HG03159 (cell line): ENCODE data around the gene KLHL6.

Experiments
- ATAC-seq: cut with Tn5 transposase; IDR thresholded peaks from one replicate; pipeline ENCODE4 v1.9.1; 2021; ENCODE audit warnings: mild to moderate bottlenecking, moderate library complexity; ENCODE audit not compliant: unreplicated experiment

Gene KLHL6

GRCh38 chr3:183508821-183509220 lies 46.7 kb downstream of the KLHL6 start:
- no peak for ATAC-seq

- ATAC-seq, result no peak
Observed at GRCh38 chr3:183507551-183507950, 48.0 kb downstream of the KLHL6 start.

DNA sequence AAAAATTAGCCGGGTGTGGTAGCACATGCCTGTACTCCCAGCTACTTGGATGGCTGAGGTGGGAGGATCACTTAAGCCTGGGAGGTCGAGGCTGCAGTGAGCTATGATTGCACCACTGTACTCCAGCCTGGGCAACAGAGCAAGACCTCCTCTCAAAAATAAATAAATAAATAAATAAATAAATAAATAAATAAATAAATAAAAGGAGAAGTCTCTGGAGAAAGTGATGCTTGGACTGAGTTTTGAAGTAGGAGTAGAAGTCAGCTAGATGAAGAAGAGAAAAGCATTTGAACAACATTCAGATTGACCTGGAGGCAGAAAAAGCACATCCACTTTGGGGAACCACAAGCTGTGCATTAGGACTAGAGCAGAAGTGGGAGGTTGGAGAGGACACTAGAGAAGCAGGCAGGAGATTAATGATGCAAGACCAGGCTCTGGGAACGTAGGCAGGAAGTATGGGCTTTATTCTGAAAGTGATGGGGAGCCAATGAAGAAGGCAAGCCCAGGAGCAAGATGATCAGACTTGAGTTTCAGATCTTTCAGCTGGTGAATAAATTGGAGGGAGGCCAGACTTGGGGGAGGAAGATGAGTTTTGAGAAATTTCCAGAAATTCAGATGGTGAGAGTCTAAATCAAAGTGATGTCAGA lies 48.7 kb downstream of the KLHL6 start:
- no peak for ATAC-seq

- no peak for ATAC-seq
Observed at GRCh38 chr3:183504597-183504996, 50.9 kb downstream of the KLHL6 start.

DNA sequence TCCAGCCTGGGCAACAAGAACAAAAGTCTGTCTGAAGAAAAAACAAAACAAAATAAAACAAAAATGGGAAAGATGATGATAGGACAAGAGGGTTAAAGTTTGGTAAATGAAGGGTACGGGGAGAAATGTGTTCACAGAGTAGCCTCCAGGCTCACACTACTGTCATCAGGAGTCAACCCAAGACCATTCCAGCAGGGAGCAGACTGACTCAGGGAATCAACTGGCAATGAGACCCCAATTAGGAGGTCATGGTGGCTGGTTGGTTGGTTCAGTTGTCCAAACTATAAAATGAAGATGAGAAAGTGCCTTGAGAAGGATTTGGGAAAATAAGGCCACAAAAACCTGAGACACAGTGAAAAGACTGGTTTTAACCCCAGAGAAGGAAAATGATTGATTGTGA lies 51.8 kb downstream of the KLHL6 start:
- ATAC-seq, result no peak

DNA sequence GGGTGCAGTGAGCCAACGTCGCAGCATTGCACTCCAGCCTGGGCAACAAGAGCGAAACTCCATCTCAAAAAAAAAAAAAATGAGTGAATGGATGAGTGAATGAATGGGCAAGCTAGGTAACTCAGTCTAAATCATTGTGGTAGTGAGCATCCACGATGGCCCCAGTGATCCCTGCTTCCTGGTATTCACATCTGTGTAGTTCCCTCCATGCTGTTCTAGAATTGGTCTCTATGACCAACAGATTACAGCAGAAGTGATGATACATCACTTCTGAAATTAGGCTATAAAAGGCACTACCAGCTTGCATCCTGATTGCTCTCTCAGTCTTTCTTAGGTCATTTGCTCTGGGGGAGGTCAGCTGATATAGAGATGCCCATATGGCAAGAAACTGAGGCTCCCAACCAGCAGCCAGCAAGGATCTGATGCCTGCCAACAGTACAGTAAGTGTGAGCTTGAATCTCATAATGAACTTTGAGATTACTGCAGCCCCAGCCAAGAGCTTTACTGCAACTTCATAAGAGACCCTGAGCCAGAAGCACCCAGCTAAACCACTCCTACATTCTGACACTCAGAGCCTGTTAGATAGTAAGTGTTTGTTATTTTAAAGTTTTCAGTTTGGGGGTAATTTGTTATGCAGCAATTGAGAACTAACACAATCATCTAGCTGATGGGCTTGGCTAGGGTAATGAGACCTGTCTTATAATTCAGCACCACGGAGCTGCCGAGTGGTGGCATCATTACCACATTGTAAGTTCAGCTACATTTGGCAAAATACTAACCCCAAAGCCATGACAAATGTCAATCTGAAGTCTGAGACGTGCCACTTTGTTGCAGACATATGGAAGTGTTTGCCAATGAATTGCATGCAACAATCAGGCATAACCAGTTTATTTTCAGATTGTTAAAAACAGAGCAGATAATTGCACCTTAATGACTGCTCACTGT lies 53.0 kb downstream of the KLHL6 start:
- ATAC-seq, result no peak

- no peak for ATAC-seq
Observed at GRCh38 chr3:183500981-183501704, 54.4 kb downstream of the KLHL6 start.

DNA sequence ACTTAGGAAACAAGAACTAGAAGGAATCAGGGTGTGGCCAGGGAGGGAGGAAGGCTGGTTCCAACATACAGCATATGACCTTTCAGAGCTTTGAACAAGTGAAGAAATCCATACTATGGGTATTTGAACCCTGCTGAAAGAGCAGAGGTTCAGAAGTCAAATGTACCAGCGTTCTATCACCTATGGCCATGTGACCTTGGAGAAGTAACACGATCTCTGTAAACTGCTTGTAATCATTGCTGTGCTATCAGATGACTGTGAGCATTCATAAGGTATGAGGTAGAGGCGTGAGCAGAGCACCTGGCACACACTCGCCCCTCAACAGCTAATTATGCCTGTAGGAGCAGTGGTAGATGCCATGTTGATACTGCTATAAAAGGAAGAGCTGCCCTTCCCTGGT lies 55.2 kb downstream of the KLHL6 start:
- no peak for ATAC-seq

DNA sequence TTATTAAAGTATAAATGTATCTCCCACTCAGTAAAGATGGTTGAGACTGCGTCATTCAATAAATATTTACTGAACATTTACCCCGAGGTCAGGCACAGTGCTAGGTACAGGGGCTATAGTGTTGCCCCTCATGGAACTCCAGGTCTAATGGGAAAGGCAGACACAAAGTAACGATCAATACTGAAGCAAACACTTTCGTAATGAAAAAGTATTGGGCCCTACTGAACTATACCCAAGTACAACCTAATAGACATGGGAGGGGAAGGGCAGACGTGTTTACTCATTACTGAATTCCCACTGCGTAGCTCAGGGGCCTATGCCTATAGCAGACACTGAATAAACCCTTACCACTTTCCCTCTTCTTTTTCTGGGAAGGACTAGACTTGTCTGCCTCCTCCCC lies 56.9 kb downstream of the KLHL6 start:
- ATAC-seq, result no peak

GRCh38 chr3:183497313-183497712 lies 58.2 kb downstream of the KLHL6 start:
- no peak for ATAC-seq

DNA sequence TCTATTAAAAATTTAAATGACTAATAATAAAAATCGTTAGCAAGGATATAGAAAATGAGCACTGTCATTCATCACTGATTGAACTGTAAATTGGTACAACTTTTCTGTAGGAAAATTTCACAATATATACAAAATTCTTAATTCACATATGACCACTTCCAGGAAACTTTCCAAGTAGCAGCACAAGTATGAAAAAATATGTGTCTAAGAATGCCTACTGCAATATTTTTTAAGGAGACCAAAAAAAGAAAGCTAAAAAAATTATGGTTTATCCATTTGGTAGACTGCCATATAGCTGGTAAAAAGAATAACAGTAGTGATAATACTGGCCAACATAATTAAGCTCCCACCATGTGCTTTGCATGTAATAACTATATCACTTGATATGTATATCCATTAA lies 59.2 kb downstream of the KLHL6 start:
- ATAC-seq, result no peak

DNA sequence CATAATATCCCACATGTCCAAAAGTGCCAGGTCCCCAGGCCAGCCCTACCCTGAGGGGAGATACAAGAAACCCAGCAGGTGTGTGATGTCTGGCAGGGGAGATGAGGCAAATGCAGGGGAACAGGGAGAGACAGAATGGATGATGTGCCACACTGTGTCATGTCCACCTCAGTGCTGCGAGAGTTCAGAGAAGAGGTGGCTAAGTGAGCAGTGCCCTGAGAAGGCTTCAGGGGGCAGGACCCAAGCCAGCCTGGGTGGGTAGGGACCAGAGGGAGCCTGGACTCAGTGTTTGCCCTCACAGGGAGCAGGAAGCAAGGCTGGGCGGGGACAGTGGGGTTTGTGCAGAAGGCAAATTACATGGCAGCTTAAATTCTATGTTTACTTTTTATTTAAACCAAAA lies 61.2 kb downstream of the KLHL6 start:
- no peak for ATAC-seq

DNA sequence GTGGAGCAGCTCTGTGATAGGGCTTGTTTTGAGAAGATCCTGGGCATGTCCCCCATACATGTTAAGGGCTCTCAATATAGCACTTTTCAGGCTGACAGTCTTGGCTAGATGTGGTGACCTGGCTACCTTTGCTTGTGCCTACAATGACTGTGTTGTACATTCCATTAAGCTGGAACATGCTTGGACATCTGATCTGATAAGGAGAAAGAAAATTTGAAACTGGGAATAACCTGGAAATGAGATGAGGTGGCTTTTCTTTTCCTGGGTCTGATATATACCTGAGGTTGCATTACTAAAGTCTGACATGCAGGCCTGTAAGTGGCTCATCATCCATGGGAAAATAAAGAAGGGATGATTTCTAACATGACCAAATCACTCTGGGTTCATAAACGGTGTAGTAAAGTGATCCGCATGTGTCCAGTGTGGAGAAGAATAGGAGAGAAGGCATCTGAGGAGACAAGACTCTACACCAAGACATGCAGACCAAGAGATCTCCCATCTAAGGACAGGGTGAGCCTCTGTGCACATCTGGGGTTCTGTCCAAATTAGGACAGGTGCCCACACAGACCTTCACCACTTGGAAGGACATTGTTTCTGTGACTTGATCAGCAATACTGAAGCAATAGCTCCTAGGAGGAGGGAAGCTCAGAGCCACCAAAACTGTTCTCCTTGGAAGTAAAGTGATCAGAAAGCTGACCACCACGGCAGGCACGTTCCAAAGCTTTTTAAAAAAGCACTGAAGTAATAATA lies 62.0 kb downstream of the KLHL6 start:
- ATAC-seq, result no peak

DNA sequence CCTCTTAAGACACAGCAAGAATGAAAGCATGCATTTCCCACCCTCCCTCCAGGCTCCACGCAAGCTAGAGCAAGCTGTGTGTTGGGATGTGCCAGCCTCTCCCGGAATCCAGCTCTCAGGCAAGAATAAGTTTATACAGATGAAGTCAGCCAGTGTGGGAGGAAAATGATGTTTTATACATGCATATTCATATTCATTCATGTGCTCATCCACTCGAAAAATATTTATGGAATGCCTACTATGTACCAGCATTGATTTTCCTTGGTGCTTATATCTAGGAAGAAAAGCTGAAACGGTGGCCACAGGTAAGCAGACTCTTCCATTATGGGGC lies 62.7 kb downstream of the KLHL6 start:
- no peak for ATAC-seq

GRCh38 chr3:183491923-183492848 lies 63.3 kb downstream of the KLHL6 start:
- no peak for ATAC-seq

DNA sequence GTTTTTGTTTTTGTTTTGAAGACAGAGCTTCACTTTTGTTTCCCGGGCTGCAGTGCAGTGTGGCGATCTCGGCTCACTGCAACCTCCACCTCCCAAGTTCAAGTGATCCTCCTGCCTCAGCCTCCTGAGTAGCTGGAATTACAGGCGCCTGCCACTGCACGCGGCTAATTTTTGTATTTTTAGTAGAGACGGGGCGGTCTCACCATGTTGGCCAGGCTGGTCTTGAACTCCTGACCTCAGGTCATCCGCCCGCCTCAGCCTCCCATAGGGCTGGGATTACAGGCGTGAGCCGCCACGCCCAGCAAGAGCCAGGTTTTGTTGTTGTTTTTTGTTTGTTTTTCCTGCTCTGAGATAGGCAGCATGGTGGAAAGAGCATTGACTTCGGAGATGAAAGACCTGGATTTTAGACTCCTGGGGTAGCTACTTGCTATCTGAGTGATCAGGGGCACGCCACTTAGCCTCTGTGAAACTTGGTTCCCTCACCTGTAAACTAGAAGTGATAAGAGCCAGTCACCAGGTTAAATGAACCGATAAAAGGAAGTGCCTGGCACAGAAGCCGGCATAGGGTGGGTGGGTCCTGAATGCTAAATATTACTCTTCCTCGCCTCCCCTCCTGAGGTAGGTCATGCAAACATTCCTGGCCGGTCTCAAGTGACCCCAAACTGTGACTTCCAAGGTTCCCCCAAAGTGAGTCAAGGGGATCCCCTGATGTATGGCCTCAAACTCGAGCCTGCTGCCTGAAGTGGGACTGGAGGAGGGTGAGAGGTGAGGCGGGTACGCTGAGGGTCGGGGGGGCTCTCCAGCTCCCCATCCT lies 64.2 kb downstream of the KLHL6 start:
- ATAC-seq, result no peak

- ATAC-seq, result no peak
Observed at GRCh38 chr3:183490653-183491052, 64.9 kb downstream of the KLHL6 start.

DNA sequence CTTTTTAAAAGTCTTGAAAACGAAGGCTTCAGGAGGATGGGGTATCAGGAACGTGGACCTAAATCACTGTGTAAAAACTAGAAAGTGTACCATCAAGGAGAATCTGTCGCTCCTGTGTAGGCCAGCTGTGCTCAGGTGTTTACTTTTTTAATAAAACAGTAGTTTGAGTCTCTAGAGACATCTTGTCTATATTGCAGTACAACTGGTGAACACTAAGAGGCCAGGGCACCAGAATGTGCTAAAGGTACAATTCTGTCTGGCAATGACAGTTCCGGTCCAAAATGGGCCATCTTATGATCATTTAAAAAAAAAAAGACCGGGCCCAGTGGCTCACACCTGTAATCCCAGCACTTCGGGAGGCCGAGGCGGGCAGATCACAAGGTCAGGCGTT lies 65.3 kb downstream of the KLHL6 start:
- ATAC-seq, result no peak
